SK-N-SH treated with all-trans-retinoic acid at 6 μM for 48 hours (cell line): ENCODE measurements around the gene DCAF16.

ENCODE experiments used
- ARNTL ChIP-seq: fragments of 450-650 bp; formaldehyde crosslinking; IDR thresholded peaks from 2 replicates; pipeline ENCODE4 v1.5.0; 2020; ENCODE audit warnings: low read depth, mild to moderate bottlenecking, moderate library complexity, borderline replicate concordance
- BACH2 ChIP-seq: fragments of 250-450 bp; sonication (Bioruptor Pico); IDR thresholded peaks from 2 replicates; pipeline ENCODE4 v1.9.0; 2021; ENCODE audit warnings: mild to moderate bottlenecking, borderline replicate concordance
- CSDC2 ChIP-seq: fragments of 250-450 bp; sonication (Bioruptor Pico); IDR thresholded peaks from 2 replicates; pipeline ENCODE4 v1.5.0; 2020; ENCODE audit warnings: mild to moderate bottlenecking, moderate library complexity
- TF ChIP-seq, protein P1 (sequence below): fragments of 250-450 bp; sonication (Bioruptor Pico); IDR thresholded peaks from 2 replicates; pipeline ENCODE4 v1.8.0; 2021; ENCODE audit warnings: low read depth, mild to moderate bottlenecking, moderate library complexity, borderline replicate concordance

DNA sequence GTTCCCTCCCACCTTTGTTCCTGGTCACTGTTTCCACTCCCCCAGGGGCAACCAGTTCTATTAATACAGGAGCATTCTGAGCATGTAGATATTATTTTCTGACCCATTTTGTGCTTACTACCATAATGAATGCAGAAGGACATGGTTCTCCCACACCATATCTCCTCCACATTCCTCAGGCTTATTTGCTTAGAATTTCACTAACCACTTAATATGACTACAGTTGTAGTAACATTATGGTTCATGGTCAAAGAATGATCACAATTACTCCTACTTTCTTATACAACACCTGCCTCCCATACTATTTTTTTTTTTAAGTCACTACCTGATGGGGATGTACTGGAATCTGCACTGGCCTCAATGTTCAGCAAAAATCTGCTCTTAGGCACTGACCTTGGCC lies 21.6 kb downstream of the DCAF16 start:
- TF ChIP-seq BACH2 (CRISPR knock-in tag): no peak
- no peak for TF ChIP-seq CSDC2 (CRISPR knock-in tag)
- TF ChIP-seq, protein P1, sequence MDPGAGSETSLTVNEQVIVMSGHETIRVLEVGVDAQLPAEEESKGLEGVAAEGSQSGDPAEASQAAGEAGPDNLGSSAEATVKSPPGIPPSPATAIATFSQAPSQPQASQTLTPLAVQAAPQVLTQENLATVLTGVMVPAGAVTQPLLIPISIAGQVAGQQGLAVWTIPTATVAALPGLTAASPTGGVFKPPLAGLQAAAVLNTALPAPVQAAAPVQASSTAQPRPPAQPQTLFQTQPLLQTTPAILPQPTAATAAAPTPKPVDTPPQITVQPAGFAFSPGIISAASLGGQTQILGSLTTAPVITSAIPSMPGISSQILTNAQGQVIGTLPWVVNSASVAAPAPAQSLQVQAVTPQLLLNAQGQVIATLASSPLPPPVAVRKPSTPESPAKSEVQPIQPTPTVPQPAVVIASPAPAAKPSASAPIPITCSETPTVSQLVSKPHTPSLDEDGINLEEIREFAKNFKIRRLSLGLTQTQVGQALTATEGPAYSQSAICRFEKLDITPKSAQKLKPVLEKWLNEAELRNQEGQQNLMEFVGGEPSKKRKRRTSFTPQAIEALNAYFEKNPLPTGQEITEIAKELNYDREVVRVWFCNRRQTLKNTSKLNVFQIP (CRISPR knock-in tag): no peak
- TF ChIP-seq ARNTL: no peak
